A673 (cell line): Measurements from ENCODE around the gene ANO4. TPM values are rescaled to one million over a fixed set of nuclear protein-coding genes. Genes with fewer than 3 reads are reported as not detected.

Source experiments
- BruUV-seq: library from RNA; stranded (reverse); fragments of 400-500 nt; replicated peaks from 2 replicates; lab custom pipeline; 2021; lab: Mats Ljungman, UMichigan
- CTCF ChIA-PET: fragments of 300-600 bp; sonication (Branson Sonifier 250); formaldehyde crosslinking; loops from one replicate; lab custom pipeline; 2022; ENCODE audit warnings: antibody characterized with exemption; lab: Charles Lee
- POLR2A ChIA-PET: fragments of 300-600 bp; sonication (Branson Sonifier 250); formaldehyde crosslinking; loops from one replicate; lab custom pipeline; 2022; ENCODE audit warnings: antibody characterized with exemption; ENCODE audit not compliant: low non-redundant PET; lab: Charles Lee
- DNase-seq: peaks from one replicate; pipeline ENCODE4 v3.0.0-alpha.2; 2015; ENCODE audit warnings: low spot score
- H3K27ac ChIP-seq: fragments of 200-600 bp; sonication (generic); 2 replicates; pipeline ENCODE4 v1.5.1; 2016; ENCODE audit warnings: mixed run types, low read depth, mild to moderate bottlenecking, mixed read lengths, antibody characterized with exemption, low read length; ENCODE audit not compliant: poor library complexity, severe bottlenecking
- H3K27me3 ChIP-seq: fragments of 200-600 bp; sonication (generic); replicated peaks from 2 replicates; pipeline ENCODE4 v1.6.1; 2017; ENCODE audit warnings: mixed run types, low read depth, mild to moderate bottlenecking, mixed read lengths, antibody characterized with exemption, low read length; ENCODE audit not compliant: insufficient read depth, poor library complexity
- H3K36me3 ChIP-seq: fragments of 200-600 bp; sonication (generic); 2 replicates; pipeline ENCODE4 v1.6.1; 2016; ENCODE audit warnings: mixed run types, mild to moderate bottlenecking, mixed read lengths, antibody characterized with exemption, low read length; ENCODE audit not compliant: insufficient read depth, poor library complexity, severe bottlenecking
- H3K4me1 ChIP-seq: fragments of 200-600 bp; sonication (generic); 2 replicates; pipeline ENCODE4 v1.6.1; 2017; ENCODE audit warnings: mixed run types, mild to moderate bottlenecking, mixed read lengths, antibody characterized with exemption, low read length; ENCODE audit not compliant: insufficient read depth, poor library complexity, severe bottlenecking
- H3K4me3 ChIP-seq: fragments of 200-600 bp; sonication (generic); 2 replicates; pipeline ENCODE4 v1.5.1; 2016; ENCODE audit warnings: low read depth, mixed run types, mild to moderate bottlenecking, mixed read lengths, low read length; ENCODE audit not compliant: poor library complexity, severe bottlenecking
- H3K9me3 ChIP-seq: fragments of 200-600 bp; sonication (generic); 2 replicates; pipeline ENCODE4 v1.6.1; 2016; ENCODE audit warnings: mixed run types, low read depth, mild to moderate bottlenecking, mixed read lengths, antibody characterized with exemption, low read length; ENCODE audit not compliant: poor library complexity, severe bottlenecking
- EZH2 ChIP-seq: fragments of 200-600 bp; sonication (generic); IDR thresholded peaks from 2 replicates; pipeline ENCODE4 v1.6.1; 2017; ENCODE audit warnings: borderline replicate concordance, low read depth, mild to moderate bottlenecking, mixed read lengths, antibody characterized with exemption, low read length; ENCODE audit not compliant: poor library complexity, severe bottlenecking
- intact Hi-C: fragments of 100-400 bp; cut with micrococcal nuclease; formaldehyde crosslinking; loops from one replicate; pipeline ENCODE4 v1.10.0; 2022; ENCODE audit not compliant: unreplicated experiment
- total RNA-seq: library from RNA; stranded (reverse); gene quantifications from 2 replicates; pipeline ENCODE4 v1.2.3, GENCODE V29; 2021
- TF ChIP-seq, protein P1 (sequence below): fragments of 300-800, 200-600 bp; sonication (generic); conservative IDR thresholded peaks from 2 replicates; pipeline ENCODE4 v1.5.1; 2017; ENCODE audit warnings: low read depth, mild to moderate bottlenecking, antibody characterized with exemption, low read length, moderate library complexity, mixed read lengths

Gene ANO4
- total RNA-seq, 1 experiment from 2014 or later: 9.3 TPM

DNA sequence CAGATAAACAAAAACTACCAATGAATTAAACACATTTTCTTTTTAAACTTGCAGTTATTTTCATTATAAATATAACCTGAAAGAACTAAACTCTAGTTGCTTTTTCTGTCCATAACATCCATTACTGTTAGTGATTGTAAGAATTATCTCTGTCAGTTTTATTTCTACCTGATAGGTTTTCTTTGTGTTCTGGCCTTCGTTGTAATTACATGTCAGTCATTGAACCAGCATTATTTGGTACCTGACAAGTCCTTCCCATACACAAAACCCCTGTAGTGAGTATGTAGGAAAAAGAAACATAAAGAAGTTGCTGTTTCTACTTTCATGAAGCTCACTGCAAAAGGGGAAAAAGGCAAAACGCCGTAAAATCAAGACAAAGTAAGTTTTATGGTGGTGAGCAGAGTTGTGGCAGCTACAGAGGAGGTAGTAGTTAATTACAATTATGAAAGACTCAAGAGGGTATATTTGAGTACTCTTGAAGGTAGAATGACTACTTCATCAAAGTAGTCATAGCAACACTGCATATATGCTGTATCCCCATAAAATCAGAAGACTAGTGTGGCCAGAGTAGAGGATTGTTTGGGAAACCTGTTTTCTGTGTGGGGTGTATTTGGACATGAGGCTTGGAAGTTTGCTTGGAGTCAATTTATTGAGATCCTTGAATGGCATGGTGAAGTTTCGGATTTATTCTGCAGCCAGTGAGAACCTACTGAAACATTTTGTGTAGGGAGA, 312.6 kb downstream of the ANO4 start:
- POLR2A ChIA-PET: no interaction called here
- no peaks in the 10 kb centered on the region for H3K36me3 ChIP-seq
- H3K4me3 ChIP-seq: no peak overlapping the region
- no peaks in the 10 kb centered on the region for H3K4me1 ChIP-seq
- no peaks in the 10 kb centered on the region for H3K9me3 ChIP-seq
- no peak for DNase-seq
- TF ChIP-seq, protein P1, sequence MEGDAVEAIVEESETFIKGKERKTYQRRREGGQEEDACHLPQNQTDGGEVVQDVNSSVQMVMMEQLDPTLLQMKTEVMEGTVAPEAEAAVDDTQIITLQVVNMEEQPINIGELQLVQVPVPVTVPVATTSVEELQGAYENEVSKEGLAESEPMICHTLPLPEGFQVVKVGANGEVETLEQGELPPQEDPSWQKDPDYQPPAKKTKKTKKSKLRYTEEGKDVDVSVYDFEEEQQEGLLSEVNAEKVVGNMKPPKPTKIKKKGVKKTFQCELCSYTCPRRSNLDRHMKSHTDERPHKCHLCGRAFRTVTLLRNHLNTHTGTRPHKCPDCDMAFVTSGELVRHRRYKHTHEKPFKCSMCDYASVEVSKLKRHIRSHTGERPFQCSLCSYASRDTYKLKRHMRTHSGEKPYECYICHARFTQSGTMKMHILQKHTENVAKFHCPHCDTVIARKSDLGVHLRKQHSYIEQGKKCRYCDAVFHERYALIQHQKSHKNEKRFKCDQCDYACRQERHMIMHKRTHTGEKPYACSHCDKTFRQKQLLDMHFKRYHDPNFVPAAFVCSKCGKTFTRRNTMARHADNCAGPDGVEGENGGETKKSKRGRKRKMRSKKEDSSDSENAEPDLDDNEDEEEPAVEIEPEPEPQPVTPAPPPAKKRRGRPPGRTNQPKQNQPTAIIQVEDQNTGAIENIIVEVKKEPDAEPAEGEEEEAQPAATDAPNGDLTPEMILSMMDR: no peak
- no peak for TF ChIP-seq EZH2
- no TSS peak for BruUV-seq
- CTCF ChIA-PET: interaction anchor here (0.6 kb wide), 1 partner anchor 760 kb away, joined by 3 read pairs; no protein-coding TSS in a partner anchor
- intact Hi-C loops: no loop called here
- no peaks in the 10 kb centered on the region for H3K27me3 ChIP-seq
- no peak overlapping the region for H3K27ac ChIP-seq

- POLR2A ChIA-PET: no interaction called here
- intact Hi-C loops: no loop called here
- H3K27ac ChIP-seq: no peak overlapping the region
- H3K27me3 ChIP-seq: no peaks in the 10 kb centered on the region
- CTCF ChIA-PET: no interaction called here
- TF ChIP-seq EZH2: no peak
- TF ChIP-seq, protein P1: 0 out of 2 replicates have a peak, but pooled peaks have one; percentile 16
- no peak overlapping the region for H3K4me3 ChIP-seq
- no peaks in the 10 kb centered on the region for H3K36me3 ChIP-seq
- H3K4me1 ChIP-seq: no peaks in the 10 kb centered on the region
- no peaks in the 10 kb centered on the region for H3K9me3 ChIP-seq
- BruUV-seq: no TSS peak
- no peak for DNase-seq
Observed at GRCh38 chr12:101108130-101108529, 313.6 kb downstream of the ANO4 start.

DNA sequence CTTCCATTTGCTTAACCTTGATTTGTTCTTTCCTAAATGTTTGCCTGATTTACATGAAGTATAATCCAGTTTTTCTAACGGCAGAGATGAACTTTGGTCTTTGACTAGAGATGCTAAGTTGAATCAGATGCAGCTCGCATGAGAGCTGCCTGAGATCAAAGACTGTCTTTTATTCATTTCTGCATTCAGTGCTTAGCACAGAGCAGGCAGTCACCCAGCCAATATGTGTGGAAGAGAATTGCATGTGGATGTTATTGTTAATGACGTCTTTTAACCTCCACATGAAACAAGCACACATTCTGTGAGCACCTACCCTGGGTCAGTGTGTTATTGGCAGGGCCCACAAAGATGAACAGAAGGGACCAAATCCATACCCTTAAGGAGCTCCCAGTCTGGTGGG, 316.3 kb downstream of the ANO4 start:
- intact Hi-C loops: no loop called here
- H3K36me3 ChIP-seq: no peaks in the 10 kb centered on the region
- no peak overlapping the region for H3K27ac ChIP-seq
- ChIA-PET CTCF (no interaction called here), POLR2A (no interaction called here)
- no peak for DNase-seq
- no peaks in the 10 kb centered on the region for H3K4me1 ChIP-seq
- H3K9me3 ChIP-seq: no peaks in the 10 kb centered on the region
- no TSS peak for BruUV-seq
- no peaks in the 10 kb centered on the region for H3K27me3 ChIP-seq
- no peak overlapping the region for H3K4me3 ChIP-seq
- TF ChIP-seq, protein P1: no peak
- no peak for TF ChIP-seq EZH2
